Activated T-cell treated with anti-CD3 and anti-CD28 coated beads for 48 hours (primary cell): ENCODE measurements around the gene BID.
"Not testable (repeated sequence)": the region's sequence is repeated elsewhere in the genome, so short reads cannot be mapped to it uniquely, and the experiment has no call there.

Experiments
- DNase-seq: peaks from one replicate; pipeline ENCODE4 v3.0.0-alpha.2; 2020; ENCODE audit warnings: low read depth

Gene BID

DNA sequence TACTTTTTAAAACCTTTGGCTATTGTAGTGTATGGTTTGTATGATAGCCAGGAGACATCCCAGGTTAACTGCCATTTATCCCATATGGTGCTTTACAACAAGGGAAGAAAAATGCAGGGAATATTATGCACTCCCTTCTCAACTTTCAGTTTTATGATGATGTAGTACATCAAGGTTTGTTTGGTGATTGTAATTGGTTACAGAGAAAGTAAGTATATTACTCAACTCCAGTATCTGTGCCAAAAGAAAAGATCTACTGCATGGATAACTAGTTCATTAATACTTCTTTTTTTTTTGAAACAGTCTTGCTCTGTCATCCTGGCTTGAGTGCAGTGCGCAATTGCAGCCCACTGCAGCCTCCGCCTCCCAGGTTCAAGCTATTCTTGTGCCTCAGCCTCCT lies 70.5 kb downstream of the BID start:
- no peak for DNase-seq

DNA sequence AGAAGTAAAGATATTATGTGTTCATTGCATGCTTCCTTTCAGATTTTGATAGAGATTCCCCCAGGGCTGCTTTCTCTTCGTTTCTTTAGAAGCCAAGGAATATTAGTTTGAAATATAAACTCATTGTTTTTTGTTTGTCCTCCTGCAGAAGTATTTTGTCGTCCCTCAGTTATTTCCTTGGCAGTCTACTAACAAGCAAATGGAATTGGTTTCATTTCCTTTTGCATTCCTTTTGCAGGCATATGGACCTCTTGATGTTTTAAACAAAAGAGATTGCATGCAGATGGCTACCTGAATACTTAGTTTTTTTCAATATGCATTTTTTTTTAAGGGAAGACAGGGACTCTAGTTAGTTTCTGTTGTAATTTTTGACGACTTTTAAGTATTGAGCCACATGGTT lies 73.5 kb downstream of the BID start:
- DNase-seq = no peak

DNA sequence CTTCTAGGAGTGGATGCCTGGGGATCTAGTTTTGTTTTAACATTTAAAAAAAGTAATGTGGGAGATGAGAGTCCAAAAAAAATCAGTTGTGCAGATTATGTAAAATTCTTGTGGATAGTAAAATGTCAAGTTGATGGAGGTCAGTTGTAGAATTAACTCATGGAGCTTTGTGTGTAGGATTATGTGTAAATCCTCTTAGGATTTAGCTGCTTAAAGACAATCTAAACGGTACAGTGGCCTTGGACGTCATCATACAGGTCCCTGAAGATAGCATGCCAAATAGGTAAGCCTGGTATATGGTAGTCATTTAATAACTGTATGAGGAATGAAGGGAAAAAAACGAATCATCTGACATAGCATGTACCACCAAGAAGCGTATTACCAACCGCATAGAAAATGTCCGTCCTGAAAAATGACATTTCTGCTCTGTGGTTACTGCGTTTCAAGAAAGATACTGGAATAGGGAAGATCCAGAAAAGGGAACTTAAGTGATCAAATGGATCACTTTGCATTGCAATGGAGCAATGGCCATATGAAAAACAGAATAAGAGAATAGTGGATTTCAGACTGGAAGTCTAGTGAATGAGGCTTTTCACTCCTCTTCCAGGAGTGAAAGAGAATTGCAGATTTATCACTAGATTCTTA lies 74.5 kb downstream of the BID start:
- DNase-seq = no peak

DNA sequence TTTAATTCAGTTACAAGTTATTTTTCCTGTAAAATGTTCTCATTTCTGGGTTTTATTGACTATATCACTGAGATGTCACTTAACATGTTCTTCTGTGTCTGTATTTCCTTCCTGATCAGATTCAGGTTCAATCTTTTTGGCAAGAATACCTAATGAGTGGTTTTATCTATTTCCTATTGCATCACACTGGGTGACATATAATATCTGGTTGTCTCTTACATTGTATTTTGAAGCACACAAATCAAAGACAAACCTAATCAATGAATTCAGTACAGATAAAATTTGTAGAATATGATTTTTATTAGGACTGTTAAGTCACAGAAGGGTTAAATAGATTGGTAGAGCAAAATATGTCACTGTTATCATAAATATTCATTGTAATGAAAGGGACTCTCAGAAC lies 75.3 kb downstream of the BID start:
- DNase-seq = no peak

DNA sequence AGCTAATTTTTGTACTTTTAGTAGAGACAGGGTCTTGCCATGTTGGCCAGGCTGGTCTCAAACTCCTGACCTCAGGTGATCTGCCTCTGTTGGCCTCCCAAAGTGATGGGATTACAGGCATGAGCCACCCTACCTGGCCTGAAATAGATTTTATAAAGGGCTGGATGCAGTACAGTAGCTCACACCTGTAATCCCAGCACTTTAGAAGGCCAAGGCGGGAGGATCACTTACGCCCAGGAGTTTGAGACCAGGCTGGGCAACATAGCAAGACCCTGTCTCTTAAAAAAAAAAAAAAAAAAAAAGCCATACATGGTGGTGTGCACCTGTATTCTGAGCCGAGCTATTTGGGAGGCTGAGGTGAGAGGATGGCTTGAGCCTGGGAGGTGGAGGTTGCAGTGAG lies 76.0 kb downstream of the BID start:
- not testable (repeated sequence) for DNase-seq

DNA sequence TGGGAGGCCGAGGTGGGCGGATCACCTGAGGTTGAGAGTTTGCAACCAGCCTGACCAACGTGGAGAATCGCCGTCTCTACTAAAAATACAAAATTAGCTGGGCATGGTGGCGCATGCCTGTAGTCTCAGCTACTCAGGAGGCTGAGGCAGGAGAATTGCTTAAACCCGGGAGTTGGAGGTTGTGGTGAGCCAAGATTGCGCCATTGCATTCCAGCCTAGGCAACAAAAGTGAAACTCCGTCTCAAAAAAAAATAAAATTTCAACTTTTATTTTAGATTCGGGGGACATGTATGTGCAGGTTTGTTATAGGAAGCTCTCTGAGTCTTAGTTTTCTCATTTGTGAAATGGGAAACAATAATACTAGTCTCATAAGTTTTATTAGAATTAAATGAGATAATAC lies 77.1 kb downstream of the BID start:
- not testable (repeated sequence) for DNase-seq

DNA sequence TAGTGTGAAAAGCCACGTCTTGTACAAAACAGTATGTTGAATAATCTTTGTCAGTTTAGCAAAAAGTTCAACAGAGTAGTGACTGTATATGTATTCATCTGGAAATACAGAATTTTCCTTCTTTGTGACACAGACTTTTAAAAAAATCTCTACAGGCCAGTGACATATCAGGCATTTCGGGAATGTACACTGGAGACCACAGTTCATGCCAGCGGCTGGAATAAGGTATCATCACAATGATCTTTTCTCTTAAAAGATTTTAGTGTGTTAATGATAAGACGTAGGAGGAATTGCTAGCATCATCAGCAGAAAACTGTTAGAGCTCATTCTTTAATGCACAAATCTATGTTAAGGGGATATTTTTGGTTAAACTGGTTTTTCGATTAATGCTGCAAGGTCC lies 78.3 kb downstream of the BID start:
- DNase-seq = no peak

DNA sequence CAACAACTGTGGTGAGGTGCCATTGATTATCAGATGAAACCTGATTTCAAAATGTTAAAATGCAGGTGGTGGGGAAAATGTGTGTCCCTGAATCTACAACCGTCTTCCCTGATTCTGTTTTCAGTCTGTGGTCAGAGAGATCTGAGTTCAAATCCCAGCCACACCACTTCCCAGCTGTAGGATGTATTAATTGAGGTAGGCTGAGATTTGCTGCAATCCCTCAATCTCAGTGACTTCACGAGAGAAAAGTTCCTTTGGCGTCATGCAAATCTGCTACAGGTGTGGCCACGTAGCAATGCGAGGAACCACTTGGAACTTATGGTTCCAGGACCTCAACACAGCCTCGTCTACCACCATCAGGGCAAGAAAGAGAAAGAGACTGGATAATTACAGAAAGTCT lies 79.5 kb downstream of the BID start:
- no peak for DNase-seq

DNA sequence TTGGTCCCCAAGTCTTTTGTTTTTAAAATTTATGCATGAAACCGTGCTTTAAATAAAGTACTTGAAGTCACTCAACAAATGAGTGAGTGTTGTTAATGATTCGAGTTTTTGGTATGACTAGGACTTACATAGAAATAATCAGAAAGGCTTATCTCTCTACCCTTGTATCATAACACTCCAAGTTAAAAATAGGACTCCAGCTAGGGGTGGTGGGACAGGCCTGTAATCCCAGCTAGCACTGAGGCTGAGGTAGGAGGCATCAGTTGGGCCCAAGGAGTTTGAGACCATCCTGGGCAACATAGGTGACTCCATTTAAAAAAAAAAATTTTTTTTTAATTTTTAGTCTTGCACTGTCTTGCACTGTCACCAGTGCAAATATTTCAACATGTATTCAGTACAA lies 80.1 kb downstream of the BID start:
- no peak for DNase-seq

DNA sequence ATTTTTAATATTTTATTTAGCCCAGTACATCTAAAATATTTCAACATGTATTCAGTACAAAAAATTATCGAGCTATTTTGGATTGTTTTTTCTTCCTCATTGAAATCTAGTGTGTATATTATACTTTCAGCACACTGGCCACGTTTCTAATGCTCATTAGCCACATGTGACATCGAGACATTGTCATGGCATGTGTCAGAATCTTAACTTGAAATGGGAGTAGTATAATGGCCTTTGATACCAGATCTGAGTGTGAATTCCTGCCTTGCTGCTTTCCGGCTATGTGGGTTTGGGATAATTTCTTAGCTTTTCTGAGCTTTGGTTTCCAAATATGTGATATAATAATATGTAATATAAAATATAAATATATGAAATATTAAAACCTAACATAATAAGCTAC lies 81.4 kb downstream of the BID start:
- no peak for DNase-seq

DNA sequence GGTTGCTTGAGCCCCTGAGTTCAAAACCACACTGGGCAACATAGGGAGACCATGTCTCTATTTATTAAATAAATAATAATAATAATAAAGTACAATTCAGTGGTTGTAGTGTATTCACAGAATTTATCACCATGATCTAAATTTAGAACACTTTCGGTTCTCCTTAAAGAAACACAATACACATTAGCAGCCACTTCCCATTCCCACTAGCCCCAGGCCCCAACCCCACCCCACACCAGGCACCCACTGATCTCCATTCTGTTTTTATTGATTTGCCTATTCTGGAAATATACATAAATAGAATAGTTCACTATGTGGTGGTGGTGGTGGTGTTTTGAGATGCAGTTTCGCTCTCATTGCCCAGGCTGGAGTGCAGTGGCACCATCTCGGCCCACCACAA lies 90.0 kb downstream of the BID start:
- no peak for DNase-seq
